GM12891 (cell line): ENCODE results near the gene EHMT1.

Experiments used
- POLR2A ChIP-seq: IDR thresholded peaks from 2 replicates; pipeline ENCODE4 v1.6.1; 2011; ENCODE audit warnings: low read depth, low read length, control low read depth
- SPI1 ChIP-seq: IDR thresholded peaks from 2 replicates; pipeline ENCODE4 v1.6.1; 2011; ENCODE audit warnings: low read depth, low read length, control low read depth

- TF ChIP-seq POLR2A: no peak
- 0 out of 2 replicates have a peak, but pooled peaks have one; percentile 19 for TF ChIP-seq SPI1
Observed at GRCh38 chr9:137744632-137745183, 125.9 kb downstream of the EHMT1 start.
